ENCODE data around the gene C12orf54. TPM values are rescaled to one million over a fixed set of nuclear protein-coding genes. Genes with fewer than 3 reads are reported as not detected.

The C12orf54 gene
- total RNA-seq = not detected in 2 replicates

DNA sequence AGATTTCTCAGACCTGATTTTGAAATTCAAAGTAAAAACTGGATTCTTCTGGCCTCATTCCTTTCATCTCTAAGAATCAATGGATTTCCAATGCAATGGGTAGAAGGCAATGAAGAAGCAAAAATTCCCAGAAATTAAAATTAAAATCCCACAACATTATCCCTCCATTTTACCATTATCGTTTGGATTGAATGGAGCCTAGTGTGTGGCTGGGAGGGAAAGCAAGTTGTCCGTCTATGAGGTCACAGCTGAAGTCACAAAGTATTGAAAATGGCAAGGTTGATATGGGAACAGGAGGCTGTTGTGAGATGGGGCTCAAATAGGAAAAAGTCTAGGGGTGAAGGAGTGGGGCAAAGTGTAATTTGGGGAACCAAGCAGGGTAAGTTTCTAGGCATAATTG is at the start of gene C12orf54:
Gene C12orf54 (plus strand): TSS at position 301 of the 400 bp plus-strand sequence. CDS start 799 bp downstream, outside the sequence.

DNA sequence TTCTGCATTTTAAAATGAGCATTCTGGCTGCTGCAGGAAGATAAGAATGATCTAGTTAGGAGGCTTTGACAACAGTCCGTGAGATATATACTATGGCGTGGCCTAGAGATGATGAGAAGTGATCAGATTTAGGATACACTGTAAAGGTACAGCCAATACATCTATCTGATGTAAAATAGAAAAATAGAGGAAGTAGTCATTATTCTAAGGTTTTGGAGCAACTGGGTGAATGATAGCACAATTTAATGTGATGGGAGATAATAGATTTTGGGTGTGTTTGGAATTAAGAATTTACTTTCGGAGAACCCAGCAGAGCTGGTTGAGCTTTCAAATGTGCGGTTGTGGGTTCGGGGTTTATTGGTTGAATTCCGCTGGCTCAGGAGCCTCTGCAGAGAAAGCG is 10.0 kb upstream of the C12orf54 start, which contains the start of gene ANP32D:
Gene ANP32D (plus strand): TSS at position 301 of the 400 bp plus-strand sequence. CDS start 106 bp downstream, outside the sequence.

DNA sequence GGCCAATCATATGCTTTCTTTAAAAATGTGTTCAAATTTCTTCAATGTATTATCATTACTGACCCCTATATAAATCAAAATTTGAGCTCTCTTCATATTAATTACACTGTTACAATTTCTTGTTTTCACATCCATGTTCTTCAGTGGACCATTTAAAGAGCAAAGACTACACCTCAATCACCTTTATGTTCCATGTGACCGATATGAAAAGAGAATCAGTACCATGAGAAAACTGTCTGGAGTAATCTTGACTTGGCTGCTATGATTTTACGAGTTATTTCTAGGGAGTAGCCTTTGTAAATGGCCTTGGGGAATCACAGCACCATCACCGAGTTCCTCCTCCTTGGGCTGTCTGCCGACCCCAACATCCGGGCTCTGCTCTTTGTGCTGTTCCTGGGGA is 43.0 kb downstream of the C12orf54 start, which contains the start of gene OR8S1:
Gene OR8S1 (plus strand): TSS at position 301 of the 400 bp plus-strand sequence. CDS start 0 bp downstream, at position 301.

Other genes with a start within 250 kb of the C12orf54 start
- 3.4 and 3.9 TPM in 2 replicates for gene ZNF641, start 131.6 kb upstream of the C12orf54 start, total RNA-seq
- gene ANP32D, start 9.9 kb upstream of the C12orf54 start, total RNA-seq = not detected in 2 replicates
- gene OR8S1, start 43.1 kb downstream of the C12orf54 start, total RNA-seq = not detected in 2 replicates
- not detected in 2 replicates for gene LALBA, start 87.5 kb downstream of the C12orf54 start, total RNA-seq
- gene KANSL2, start 199.7 kb downstream of the C12orf54 start, total RNA-seq = 49.2 and 62.1 TPM in 2 replicates
- 34.9 and 43.1 TPM in 2 replicates for gene CCNT1, start 234.2 kb downstream of the C12orf54 start, total RNA-seq